K562 (cell line): ENCODE data around the gene DDAH1. TPM values are rescaled to one million over a fixed set of nuclear protein-coding genes. Genes with fewer than 3 reads are reported as not detected.

ENCODE experiments used
- BRCA1 ChIP-seq, 2 experiments: fragments of 450-650 bp in 1 of 2; sonication (generic) in 1 of 2; formaldehyde crosslinking in 1 of 2; IDR thresholded peaks; 2 replicates each; pipeline versions ENCODE4 v1.5.0 to v1.6.1; 2017 to 2020; ENCODE audit warnings: mild to moderate bottlenecking in 1 of 2, missing genetic modification reagents in 1 of 2
- CBX5 ChIP-seq: IDR thresholded peaks from 2 replicates; pipeline ENCODE4 v1.6.1; 2014; ENCODE audit warnings: low read depth, borderline replicate concordance
- ELF4 ChIP-seq: fragments of 450-650 bp; formaldehyde crosslinking; IDR thresholded peaks from 2 replicates; pipeline ENCODE4 v1.4.0; 2022; ENCODE audit warnings: missing genetic modification characterization
- ELK1 ChIP-seq: sonication (generic); formaldehyde crosslinking; IDR thresholded peaks from 2 replicates; pipeline ENCODE4 v1.8.1; 2022; ENCODE audit warnings: missing genetic modification reagents
- ETV6 ChIP-seq, 3 experiments: fragments of 150-350 bp in 1 of 3; sonication (generic) in 1 of 3; formaldehyde crosslinking in 1 of 3; IDR thresholded peaks; 2 replicates each; pipeline versions ENCODE4 v1.6.1 to v1.8.0; 2014 to 2022; ENCODE audit warnings: borderline replicate concordance in 2 of 3, low read depth in 2 of 3, antibody characterized with exemption in 1 of 3, low read length in 1 of 3, mild to moderate bottlenecking in 1 of 3, missing genetic modification reagents in 1 of 3
- FOXA3 ChIP-seq, 2 experiments: fragments of 450-650 bp in 1 of 2; sonication (generic) in 1 of 2; formaldehyde crosslinking; IDR thresholded peaks in 1 of 2; conservative IDR thresholded peaks in 1 of 2; 2 replicates each; pipeline versions ENCODE4 v1.4.0 to v1.8.0; 2020 to 2022; ENCODE audit warnings: mild to moderate bottlenecking in 2 of 2, missing genetic modification reagents in 1 of 2
- GABPB1 ChIP-seq: sonication (generic); formaldehyde crosslinking; IDR thresholded peaks from 2 replicates; pipeline ENCODE4 v1.8.0; 2022; ENCODE audit warnings: mild to moderate bottlenecking, missing genetic modification reagents
- MAFK ChIP-seq: IDR thresholded peaks from 2 replicates; pipeline ENCODE4 v1.6.1; 2011; ENCODE audit warnings: low read length, improper control_type of control experiment
- MCM5 ChIP-seq: fragments of 450-650 bp; IDR thresholded peaks from 2 replicates; pipeline ENCODE4 v1.6.1; 2016; ENCODE audit warnings: low read depth
- NFE2L1 ChIP-seq: fragments of 450-650 bp; IDR thresholded peaks from 2 replicates; pipeline ENCODE4 v1.6.1; 2016; ENCODE audit warnings: missing genetic modification characterization, low read depth, mild to moderate bottlenecking, missing compliant biosample characterization, moderate library complexity, borderline replicate concordance
- POLR2A ChIP-seq: fragments of 450-650 bp; conservative IDR thresholded peaks from 2 replicates; pipeline ENCODE4 v1.6.1; 2016
- PYGO2 ChIP-seq: fragments of 450-650 bp; IDR thresholded peaks from 2 replicates; pipeline ENCODE4 v1.6.1; 2016; ENCODE audit warnings: mild to moderate bottlenecking, missing genetic modification characterization, moderate library complexity, missing compliant biosample characterization
- RBM34 ChIP-seq: fragments of 200-400 bp; formaldehyde crosslinking; IDR thresholded peaks from 2 replicates; pipeline ENCODE4 v1.6.1; 2018; ENCODE audit warnings: low read length, borderline replicate concordance; ENCODE audit not compliant: insufficient read depth
- SMAD1 ChIP-seq: fragments of 150-350 bp; IDR thresholded peaks from 2 replicates; pipeline ENCODE4 v1.6.1; 2014; ENCODE audit warnings: low read length, low read depth; ENCODE audit not compliant: partially characterized antibody
- SMAD4 ChIP-seq: fragments of 250-450 bp; sonication (Bioruptor Pico); conservative IDR thresholded peaks from 2 replicates; pipeline ENCODE4 v1.8.0; 2021; ENCODE audit warnings: inconsistent platforms, mild to moderate bottlenecking, moderate library complexity
- SP2 ChIP-seq: IDR thresholded peaks from 2 replicates; pipeline ENCODE4 v1.6.1; 2011; ENCODE audit warnings: mild to moderate bottlenecking, low read depth, low read length, moderate library complexity; ENCODE audit not compliant: poor library complexity, severe bottlenecking; ENCODE audit errors: extremely low read depth
- TEAD4 ChIP-seq, 2 experiments: sonication (generic) in 1 of 2; formaldehyde crosslinking in 1 of 2; IDR thresholded peaks; 2 replicates each; pipeline versions ENCODE4 v1.6.1 to v1.8.0; 2012 to 2022; ENCODE audit warnings: borderline replicate concordance in 1 of 2, inconsistent platforms in 1 of 2, low read length in 1 of 2, mild to moderate bottlenecking in 1 of 2, missing genetic modification reagents in 1 of 2
- TFAP4 ChIP-seq: sonication (generic); formaldehyde crosslinking; IDR thresholded peaks from 2 replicates; pipeline ENCODE4 v1.8.0; 2022; ENCODE audit warnings: missing genetic modification reagents, mild to moderate bottlenecking, moderate library complexity, borderline replicate concordance
- TRIM28 ChIP-seq: fragments of 450-650 bp; IDR thresholded peaks from 2 replicates; pipeline ENCODE4 v1.6.1; 2017
- ZNF24 ChIP-seq: fragments of 450-650 bp; IDR thresholded peaks from 2 replicates; pipeline ENCODE4 v1.6.1; 2016
- ZNF431 ChIP-seq: sonication (generic); formaldehyde crosslinking; IDR thresholded peaks from 2 replicates; pipeline ENCODE4 v1.8.0; 2022; ENCODE audit warnings: mild to moderate bottlenecking, missing genetic modification reagents
- ZNF785 ChIP-seq: fragments of 250-450 bp; sonication (Bioruptor Pico); IDR thresholded peaks from 2 replicates; pipeline ENCODE4 v1.4.0; 2020; ENCODE audit warnings: mild to moderate bottlenecking
- polyA plus RNA-seq, 8 experiments: library from polyadenylated mRNA; depleted of rRNA in 4 of 8; stranded (reverse) in 5 of 8; unstranded in 3 of 8; fragments of >200 nt; fragmentation: Nextera tagmentation in 2 of 8; fragmentation: Illumina TruSeq in 1 of 8; extraction: Ambion mirVana in 2 of 8; extraction: Trizol in 1 of 8; gene quantifications; 2 replicates each; pipeline versions ENCODE4 v1.2.1 to v1.2.3, GENCODE V29; 2011 to 2014; ENCODE audit warnings: inconsistent platforms in 1 of 8, missing spikeins in 1 of 8
- total RNA-seq, 7 experiments: library from RNA; depleted of rRNA in 6 of 7; stranded (reverse); fragments of >200 nt in 6 of 7; fragmentation: Illumina TruSeq in 2 of 7; extraction: Trizol in 2 of 7; gene quantifications; 2 replicates each; pipeline versions ENCODE4 v1.2.1 to v1.2.3, GENCODE V29; 2011 to 2021; ENCODE audit warnings: low replicate concordance in 1 of 7
- TF ChIP-seq, protein P1 (sequence below): IDR thresholded peaks from 2 replicates; pipeline ENCODE4 v1.6.1; 2012; ENCODE audit warnings: low read depth, low read length, improper control_type of control experiment, borderline replicate concordance
- TF ChIP-seq, protein P2 (sequence below): fragments of 450-650 bp; IDR thresholded peaks from one replicate; pipeline ENCODE4 v1.6.1; 2018; ENCODE audit warnings: mild to moderate bottlenecking, moderate library complexity; ENCODE audit not compliant: partially characterized antibody

Gene DDAH1
- total and polyA plus RNA-seq, 9 of the 15 experiments (the other 6 are each of a cell fraction or from before 2014, with no cell fraction given) = 0.04 to 0.24 (median 0.10) TPM

DNA sequence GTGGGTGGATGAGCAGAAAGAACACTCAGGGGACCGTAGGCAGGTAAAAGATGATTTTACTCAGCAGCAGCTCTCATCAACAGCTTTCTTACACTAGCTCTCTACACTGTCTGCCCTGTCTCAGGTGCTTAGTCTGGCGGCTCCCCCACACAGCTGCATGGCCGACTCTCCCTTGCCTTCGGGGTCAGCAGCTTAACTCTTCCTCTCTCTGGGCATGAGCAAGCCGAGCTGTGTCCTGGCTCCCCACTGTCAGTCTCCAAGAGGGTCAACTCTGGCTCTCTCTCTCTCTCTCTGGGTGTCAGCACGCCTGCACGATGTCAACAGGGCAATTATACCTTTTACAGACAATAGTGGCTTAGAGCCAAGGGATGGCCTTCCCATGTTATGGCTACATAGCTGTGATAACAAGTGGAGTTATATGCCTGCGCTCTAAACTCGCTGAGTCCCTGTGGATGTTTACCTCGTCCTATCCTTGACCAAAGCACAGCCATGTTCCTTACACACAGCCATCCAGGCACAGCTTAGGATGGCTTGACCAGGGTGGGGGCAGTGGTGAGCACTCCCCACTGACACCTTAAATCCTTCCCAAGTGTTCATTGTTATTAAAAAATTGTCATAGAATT lies 185.4 kb downstream of the DDAH1 start (continued):
- TF ChIP-seq TEAD4 (IDR thresholded peaks at IDR 0.05; ENCODE audit: low read length) = no peak
- TF ChIP-seq TEAD4 (CRISPR knock-in tag; IDR thresholded peaks at IDR 0.05; ENCODE audit: borderline replicate concordance) = no peak
- TF ChIP-seq TFAP4 (CRISPR knock-in tag) = no peak; the same call in 1 of the 2 replicates
- peak; percentile 88 for TF ChIP-seq PYGO2
- no peak for TF ChIP-seq RBM34
- TF ChIP-seq MAFK = no peak
- no peak for TF ChIP-seq ELK1 (CRISPR knock-in tag)
- TF ChIP-seq ELF4 (CRISPR knock-in tag) = no peak
- TF ChIP-seq, protein P1, sequence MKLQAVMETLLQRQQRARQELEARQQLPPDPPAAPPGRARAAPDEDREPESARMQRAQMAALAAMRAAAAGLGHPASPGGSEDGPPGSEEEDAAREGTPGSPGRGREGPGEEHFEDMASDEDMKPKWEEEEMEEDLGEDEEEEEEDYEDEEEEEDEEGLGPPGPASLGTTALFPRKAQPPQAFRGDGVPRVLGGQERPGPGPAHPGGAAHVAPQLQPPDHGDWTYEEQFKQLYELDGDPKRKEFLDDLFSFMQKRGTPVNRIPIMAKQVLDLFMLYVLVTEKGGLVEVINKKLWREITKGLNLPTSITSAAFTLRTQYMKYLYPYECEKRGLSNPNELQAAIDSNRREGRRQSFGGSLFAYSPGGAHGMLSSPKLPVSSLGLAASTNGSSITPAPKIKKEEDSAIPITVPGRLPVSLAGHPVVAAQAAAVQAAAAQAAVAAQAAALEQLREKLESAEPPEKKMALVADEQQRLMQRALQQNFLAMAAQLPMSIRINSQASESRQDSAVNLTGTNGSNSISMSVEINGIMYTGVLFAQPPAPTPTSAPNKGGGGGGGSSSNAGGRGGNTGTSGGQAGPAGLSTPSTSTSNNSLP = no peak
- TF ChIP-seq ZNF24 = no peak
- TF ChIP-seq FOXA3 (CRISPR knock-in tag; conservative IDR thresholded peaks at IDR 0.05 in 1 of 2, IDR thresholded peaks at IDR 0.05 in 1 of 2) = no peak
- no peak for TF ChIP-seq ETV6 (IDR thresholded peaks at IDR 0.05; ENCODE audit: borderline replicate concordance in 1 of 2, low read depth in 2 of 2, low read length in 1 of 2)
- TF ChIP-seq ETV6 (CRISPR knock-in tag; IDR thresholded peaks at IDR 0.05; ENCODE audit: borderline replicate concordance) = no peak
- TF ChIP-seq SMAD1 = no peak
- TF ChIP-seq BRCA1 (IDR thresholded peaks at IDR 0.05) = no peak
- no peak for TF ChIP-seq BRCA1 (CRISPR knock-in tag; IDR thresholded peaks at IDR 0.05)
- no peak for TF ChIP-seq GABPB1
- peak; percentile 93 for TF ChIP-seq SMAD4
- no peak for TF ChIP-seq SP2
- 0 out of 2 replicates have a peak, but pooled peaks have one; percentile 14 for TF ChIP-seq NFE2L1
- TF ChIP-seq ZNF431 (CRISPR knock-in tag) = no peak
- no peak for TF ChIP-seq TRIM28
- no peak for TF ChIP-seq POLR2A
- no peak for TF ChIP-seq ZNF785 (CRISPR knock-in tag)
- TF ChIP-seq CBX5 = no peak
- TF ChIP-seq, protein P2, sequence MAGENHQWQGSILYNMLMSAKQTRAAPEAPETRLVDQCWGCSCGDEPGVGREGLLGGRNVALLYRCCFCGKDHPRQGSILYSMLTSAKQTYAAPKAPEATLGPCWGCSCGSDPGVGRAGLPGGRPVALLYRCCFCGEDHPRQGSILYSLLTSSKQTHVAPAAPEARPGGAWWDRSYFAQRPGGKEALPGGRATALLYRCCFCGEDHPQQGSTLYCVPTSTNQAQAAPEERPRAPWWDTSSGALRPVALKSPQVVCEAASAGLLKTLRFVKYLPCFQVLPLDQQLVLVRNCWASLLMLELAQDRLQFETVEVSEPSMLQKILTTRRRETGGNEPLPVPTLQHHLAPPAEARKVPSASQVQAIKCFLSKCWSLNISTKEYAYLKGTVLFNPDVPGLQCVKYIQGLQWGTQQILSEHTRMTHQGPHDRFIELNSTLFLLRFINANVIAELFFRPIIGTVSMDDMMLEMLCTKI = no peak
- TF ChIP-seq MCM5 = no peak
